ENCODE measurements around the gene GPN1.

The GPN1 gene

DNA sequence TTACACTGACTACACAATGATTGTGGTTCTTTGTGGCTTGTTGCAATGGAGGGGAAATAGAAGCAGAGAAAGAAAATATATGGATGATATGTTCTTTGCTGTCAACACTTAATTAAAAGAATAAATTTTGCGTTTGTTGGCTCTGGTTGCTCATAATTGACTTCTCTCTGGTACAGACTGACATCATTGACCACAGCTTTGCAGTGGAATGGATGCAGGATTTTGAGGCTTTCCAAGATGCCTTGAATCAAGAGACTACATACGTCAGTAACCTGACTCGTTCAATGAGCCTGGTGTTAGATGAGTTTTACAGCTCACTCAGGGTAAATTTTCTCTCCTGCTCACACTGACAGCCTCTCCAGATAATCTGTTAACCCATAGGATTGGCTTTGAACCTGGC lies 9.9 kb downstream of the GPN1 start:
- Mint-ChIP-seq H3K4me3 (no peak overlapping the region), H3K36me3 (peaks cover 59% of the 10 kb centered on the region), H3K4me1 (peaks cover 12% of the 10 kb centered on the region), H3K9me3 (no peaks in the 10 kb centered on the region), H3K27me3 (no peaks in the 10 kb centered on the region), H3K27ac (no peak overlapping the region)
- CTCF ChIA-PET, result no interaction called here
- DNase-seq, result no peak

DNA sequence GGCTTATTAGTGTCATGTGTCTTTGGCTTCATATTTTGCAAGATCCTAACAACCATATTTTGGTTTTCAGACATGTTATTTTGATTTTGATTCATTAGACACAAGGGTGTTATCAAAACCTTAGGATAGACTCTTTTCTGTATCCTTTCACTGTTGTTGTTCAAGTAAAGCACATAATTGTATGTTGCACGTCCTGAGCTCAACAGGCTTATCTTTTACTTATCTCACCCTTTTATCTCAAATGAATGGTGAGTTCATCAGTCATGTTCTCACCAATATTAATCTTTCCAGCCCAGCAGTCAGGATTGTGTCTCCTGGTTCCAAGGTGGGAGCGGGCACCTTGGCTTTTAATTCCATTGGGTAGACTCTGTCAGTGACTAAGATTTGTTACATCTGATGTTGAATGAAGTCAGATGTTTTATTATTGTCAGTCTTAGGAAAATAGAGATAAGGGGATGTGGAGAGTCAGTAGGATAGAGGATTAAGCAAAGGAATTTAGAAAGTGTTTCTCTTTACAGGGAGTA lies 11.9 kb downstream of the GPN1 start:
- H3K9me3 Mint-ChIP-seq, result no peaks in the 10 kb centered on the region
- no peaks in the 10 kb centered on the region for H3K27me3 Mint-ChIP-seq
- CTCF ChIA-PET, result interaction anchor here (2.2 kb wide), 1 partner anchor 43 kb away, joined by 6 read pairs; no protein-coding TSS in a partner anchor
- peak overlapping the region; percentile 6 for H3K27ac Mint-ChIP-seq
- no peak overlapping the region for H3K4me3 Mint-ChIP-seq
- peaks cover 12% of the 10 kb centered on the region for H3K4me1 Mint-ChIP-seq
- DNase-seq, result no peak
- peaks cover 47% of the 10 kb centered on the region for H3K36me3 Mint-ChIP-seq

- Mint-ChIP-seq H3K9me3 (no peaks in the 10 kb centered on the region), H3K27ac (no peak overlapping the region), H3K4me3 (no peak overlapping the region), H3K4me1 (no peaks in the 10 kb centered on the region), H3K27me3 (no peaks in the 10 kb centered on the region), H3K36me3 (peaks cover 43% of the 10 kb centered on the region)
- CTCF ChIA-PET, result interaction anchor here (0.8 kb wide), 1 partner anchor 13 kb away, joined by 3 read pairs; no protein-coding TSS in a partner anchor
- DNase-seq, result no peak
Observed at GRCh38 chr2:27645197-27645596, 16.3 kb downstream of the GPN1 start.

- CTCF ChIA-PET, result interaction anchor here (1.4 kb wide), 1 partner anchor 36 kb away, joined by 5 read pairs; no protein-coding TSS in a partner anchor
- Mint-ChIP-seq H3K4me3 (no peak overlapping the region), H3K36me3 (peaks cover 35% of the 10 kb centered on the region), H3K4me1 (no peaks in the 10 kb centered on the region), H3K27ac (no peak overlapping the region), H3K27me3 (no peaks in the 10 kb centered on the region), H3K9me3 (no peaks in the 10 kb centered on the region)
- DNase-seq, result no peak
Observed at GRCh38 chr2:27647289-27647688, 18.4 kb downstream of the GPN1 start.

DNA sequence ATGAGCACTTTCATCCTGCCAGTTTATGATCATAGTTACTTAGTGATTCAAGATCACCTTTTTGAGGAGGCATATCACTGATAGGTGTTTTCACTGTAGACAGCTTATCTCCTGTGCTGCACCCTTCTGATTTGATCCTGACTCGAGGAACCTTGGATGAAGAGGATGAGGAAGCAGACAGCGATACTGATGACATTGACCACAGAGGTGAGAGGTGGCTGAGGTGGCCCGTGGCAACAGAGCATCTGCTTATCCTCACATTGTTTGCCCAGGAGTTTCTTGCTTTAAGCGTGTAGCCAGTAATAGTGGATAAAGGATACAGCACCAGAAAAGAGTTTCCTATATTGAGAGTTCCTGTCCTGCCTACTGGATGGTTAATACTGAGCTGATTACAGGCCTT lies 18.9 kb downstream of the GPN1 start:
- no peak for DNase-seq
- Mint-ChIP-seq H3K27ac (no peak overlapping the region), H3K9me3 (no peaks in the 10 kb centered on the region), H3K4me3 (no peak overlapping the region), H3K27me3 (no peaks in the 10 kb centered on the region), H3K36me3 (peaks cover 36% of the 10 kb centered on the region), H3K4me1 (no peaks in the 10 kb centered on the region)
- CTCF ChIA-PET, result no interaction called here

- Mint-ChIP-seq H3K4me3 (no peak overlapping the region), H3K36me3 (peaks cover 53% of the 10 kb centered on the region), H3K4me1 (no peaks in the 10 kb centered on the region), H3K27ac (no peak overlapping the region), H3K27me3 (no peaks in the 10 kb centered on the region), H3K9me3 (no peaks in the 10 kb centered on the region)
- no peak for DNase-seq
- CTCF ChIA-PET, result no interaction called here
Observed at GRCh38 chr2:27651056-27651455, 22.2 kb downstream of the GPN1 start.

DNA sequence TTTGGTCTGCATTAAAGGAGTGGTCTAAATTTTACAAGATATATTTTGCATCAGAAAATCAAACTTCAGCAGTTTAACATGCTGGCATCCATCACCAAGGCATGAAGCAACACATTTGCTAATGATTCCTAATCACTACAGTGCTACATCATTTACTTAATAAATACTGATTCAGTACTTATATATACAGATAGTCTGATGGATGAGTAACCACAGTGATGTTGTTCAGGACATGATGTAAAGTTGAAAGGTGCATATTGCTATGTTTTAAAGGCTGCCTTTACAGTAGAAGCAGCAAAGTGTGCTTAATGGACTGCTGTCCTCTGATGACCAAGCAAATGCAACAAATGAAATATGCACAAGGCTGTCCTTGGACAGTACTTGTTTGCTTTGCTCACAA lies 23.5 kb downstream of the GPN1 start:
- Mint-ChIP-seq H3K36me3 (peaks cover 55% of the 10 kb centered on the region), H3K4me1 (no peaks in the 10 kb centered on the region), H3K4me3 (no peak overlapping the region), H3K27me3 (no peaks in the 10 kb centered on the region), H3K27ac (no peak overlapping the region), H3K9me3 (no peaks in the 10 kb centered on the region)
- DNase-seq, result no peak
- CTCF ChIA-PET, result no interaction called here

GRCh38 chr2:27652790-27653189 lies 23.9 kb downstream of the GPN1 start:
- Mint-ChIP-seq H3K27ac (no peak overlapping the region), H3K9me3 (no peaks in the 10 kb centered on the region), H3K27me3 (no peaks in the 10 kb centered on the region), H3K4me1 (no peaks in the 10 kb centered on the region), H3K4me3 (no peak overlapping the region), H3K36me3 (peaks cover 51% of the 10 kb centered on the region)
- CTCF ChIA-PET, result no interaction called here
- no peak for DNase-seq

GRCh38 chr2:27653397-27653796 lies 24.5 kb downstream of the GPN1 start:
- Mint-ChIP-seq H3K27me3 (no peaks in the 10 kb centered on the region), H3K9me3 (no peaks in the 10 kb centered on the region), H3K4me3 (no peak overlapping the region), H3K36me3 (peaks cover 49% of the 10 kb centered on the region), H3K27ac (no peak overlapping the region), H3K4me1 (no peaks in the 10 kb centered on the region)
- DNase-seq, result no peak
- CTCF ChIA-PET, result no interaction called here

GRCh38 chr2:27655155-27655951 lies 26.5 kb downstream of the GPN1 start:
- Mint-ChIP-seq H3K27me3 (no peaks in the 10 kb centered on the region), H3K4me3 (no peak overlapping the region), H3K4me1 (peaks cover 6% of the 10 kb centered on the region), H3K27ac (no peak overlapping the region), H3K9me3 (no peaks in the 10 kb centered on the region), H3K36me3 (peaks cover 53% of the 10 kb centered on the region)
- no peak for DNase-seq
- CTCF ChIA-PET, result interaction anchor here (1.4 kb wide), 1 partner anchor 28 kb away, joined by 9 read pairs; no protein-coding TSS in a partner anchor

DNA sequence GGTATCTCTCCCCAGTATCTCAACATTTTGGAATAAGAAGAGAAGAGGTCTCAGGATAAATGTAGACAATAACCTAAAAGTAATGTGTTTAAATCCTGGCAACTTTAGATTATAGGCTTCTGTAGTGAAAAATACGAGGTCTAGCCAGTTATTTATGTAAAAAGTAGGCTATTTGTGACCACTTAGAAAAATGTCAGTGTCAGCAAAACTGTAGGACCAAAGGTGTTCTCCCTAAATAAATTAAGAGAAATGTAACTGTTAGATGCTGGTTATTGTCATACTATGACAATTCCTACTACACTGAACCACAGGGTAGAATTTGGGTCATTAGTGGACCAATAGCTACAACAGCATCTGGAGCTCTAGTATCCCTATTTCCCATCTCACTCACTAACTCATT lies 32.5 kb downstream of the GPN1 start:
- DNase-seq, result no peak
- H3K27me3 Mint-ChIP-seq, result no peaks in the 10 kb centered on the region
- H3K9me3 Mint-ChIP-seq, result no peaks in the 10 kb centered on the region
- peak overlapping the region; percentile 18 for H3K4me3 Mint-ChIP-seq
- H3K36me3 Mint-ChIP-seq, result peaks cover 33% of the 10 kb centered on the region
- H3K27ac Mint-ChIP-seq, result no peak overlapping the region
- CTCF ChIA-PET, result no interaction called here
- H3K4me1 Mint-ChIP-seq, result peaks cover 40% of the 10 kb centered on the region

DNA sequence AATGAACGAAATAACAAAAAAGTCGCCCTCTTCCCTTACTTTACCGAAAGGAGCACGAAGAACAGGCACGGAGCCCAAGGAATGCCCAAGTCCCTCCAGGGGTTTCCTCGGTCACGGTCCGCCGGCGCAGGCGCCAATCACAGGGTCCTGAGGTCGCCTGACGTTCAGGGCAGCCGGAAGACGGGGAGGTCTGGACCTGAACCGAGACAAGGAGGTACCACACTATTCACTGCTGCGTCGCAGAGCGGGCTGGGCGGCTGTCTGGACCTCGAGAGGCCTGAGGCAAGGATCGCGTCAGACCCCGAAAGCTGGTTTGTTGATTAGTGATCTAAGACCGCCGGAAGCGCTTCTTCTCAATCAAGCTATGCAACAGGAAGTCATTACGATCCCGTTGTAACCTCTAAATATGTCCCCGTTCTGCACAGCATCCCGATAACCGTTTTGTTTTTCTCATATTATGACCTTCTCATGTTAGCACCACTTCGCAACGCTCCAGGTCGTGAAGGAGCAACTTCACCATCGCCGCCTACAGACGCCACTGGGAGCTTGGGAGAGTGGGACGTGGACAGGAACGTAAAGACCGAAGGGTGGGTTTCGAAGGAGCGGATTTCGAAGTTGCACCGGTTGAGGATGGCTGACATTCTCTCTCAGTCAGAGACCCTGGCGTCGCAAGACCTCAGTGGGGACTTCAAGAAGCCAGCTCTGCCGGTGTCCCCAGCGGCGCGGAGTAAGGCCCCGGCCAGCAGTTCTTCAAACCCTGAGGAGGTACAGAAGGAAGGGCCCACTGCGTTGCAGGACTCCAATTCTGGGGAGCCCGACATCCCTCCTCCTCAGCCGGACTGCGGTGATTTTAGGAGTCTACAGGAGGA lies 34.7 kb downstream of the GPN1 start, which contains the start of the genes SLC4A1AP and SUPT7L:
Gene SLC4A1AP, plus strand, starts transcription at position 605 of the 869 bp plus-strand sequence. Its CDS starts 26 bp downstream, at position 631.
Gene SUPT7L, minus strand, starts transcription at position 330 of the 869 bp plus-strand sequence. CDS start 1,422 bp downstream, outside the sequence.
- H3K27me3 Mint-ChIP-seq, result no peaks in the 10 kb centered on the region
- H3K9me3 Mint-ChIP-seq, result no peaks in the 10 kb centered on the region
- H3K4me3 Mint-ChIP-seq, result peak within 1 kb of the TSS; percentile 99
- H3K36me3 Mint-ChIP-seq, result peaks cover 36% of the 10 kb centered on the region
- H3K27ac Mint-ChIP-seq, result peak within 1 kb of the TSS; percentile 99
- peak; percentile 80 for DNase-seq
- CTCF ChIA-PET, result interaction anchor here (0.5 to 2.0 kb wide), 3 partner anchors 20 to 804 kb away, joined by 3 to 16 read pairs (median 4); no protein-coding TSS in a partner anchor
- H3K4me1 Mint-ChIP-seq, result peaks cover 41% of the 10 kb centered on the region

- H3K9me3 Mint-ChIP-seq, result no peaks in the 10 kb centered on the region
- H3K4me3 Mint-ChIP-seq, result peak overlapping the region; percentile 99
- peaks cover 38% of the 10 kb centered on the region for H3K36me3 Mint-ChIP-seq
- H3K27ac Mint-ChIP-seq, result peak overlapping the region; percentile 99
- peaks cover 41% of the 10 kb centered on the region for H3K4me1 Mint-ChIP-seq
- no peak for DNase-seq
- CTCF ChIA-PET, result interaction anchor here (2.0 kb wide), 1 partner anchor 20 kb away, joined by 16 read pairs; no protein-coding TSS in a partner anchor
- no peaks in the 10 kb centered on the region for H3K27me3 Mint-ChIP-seq
Observed at GRCh38 chr2:27664154-27664574, 35.3 kb downstream of the GPN1 start.
